Measurements from ENCODE around the gene CRYBB2.

DNA sequence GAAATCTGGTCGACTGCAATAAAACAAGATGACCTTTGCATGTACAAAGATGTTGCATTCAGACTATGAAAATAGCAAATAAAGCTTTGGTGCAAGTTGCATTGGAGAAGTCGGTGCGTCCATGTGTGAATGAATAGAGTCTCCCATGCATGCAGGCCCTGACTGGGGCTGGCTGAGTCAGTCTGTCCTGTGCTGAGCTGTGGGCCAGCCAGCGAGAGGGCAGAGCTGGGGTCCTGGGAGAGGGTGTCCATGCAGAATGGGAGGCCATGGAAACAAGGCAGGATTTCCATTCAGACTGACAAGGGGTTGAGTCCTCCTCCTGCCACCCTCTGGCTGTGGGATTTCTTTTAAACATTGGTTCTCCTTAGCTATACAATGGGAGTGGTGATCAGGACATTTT lies 22.1 kb upstream of the CRYBB2 start:
- TF ChIP-seq, protein P1, sequence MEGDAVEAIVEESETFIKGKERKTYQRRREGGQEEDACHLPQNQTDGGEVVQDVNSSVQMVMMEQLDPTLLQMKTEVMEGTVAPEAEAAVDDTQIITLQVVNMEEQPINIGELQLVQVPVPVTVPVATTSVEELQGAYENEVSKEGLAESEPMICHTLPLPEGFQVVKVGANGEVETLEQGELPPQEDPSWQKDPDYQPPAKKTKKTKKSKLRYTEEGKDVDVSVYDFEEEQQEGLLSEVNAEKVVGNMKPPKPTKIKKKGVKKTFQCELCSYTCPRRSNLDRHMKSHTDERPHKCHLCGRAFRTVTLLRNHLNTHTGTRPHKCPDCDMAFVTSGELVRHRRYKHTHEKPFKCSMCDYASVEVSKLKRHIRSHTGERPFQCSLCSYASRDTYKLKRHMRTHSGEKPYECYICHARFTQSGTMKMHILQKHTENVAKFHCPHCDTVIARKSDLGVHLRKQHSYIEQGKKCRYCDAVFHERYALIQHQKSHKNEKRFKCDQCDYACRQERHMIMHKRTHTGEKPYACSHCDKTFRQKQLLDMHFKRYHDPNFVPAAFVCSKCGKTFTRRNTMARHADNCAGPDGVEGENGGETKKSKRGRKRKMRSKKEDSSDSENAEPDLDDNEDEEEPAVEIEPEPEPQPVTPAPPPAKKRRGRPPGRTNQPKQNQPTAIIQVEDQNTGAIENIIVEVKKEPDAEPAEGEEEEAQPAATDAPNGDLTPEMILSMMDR (conservative IDR thresholded peaks at IDR 0.05; ENCODE audit: low read depth, low read length) = no peak
- no peak for TF ChIP-seq EZH2 (IDR thresholded peaks at IDR 0.05; ENCODE audit: borderline replicate concordance, low read depth, low read length, poor library complexity, severe bottlenecking)

Data from A673 (cell line).